ENCODE results near the gene NECTIN3.

Gene NECTIN3

DNA sequence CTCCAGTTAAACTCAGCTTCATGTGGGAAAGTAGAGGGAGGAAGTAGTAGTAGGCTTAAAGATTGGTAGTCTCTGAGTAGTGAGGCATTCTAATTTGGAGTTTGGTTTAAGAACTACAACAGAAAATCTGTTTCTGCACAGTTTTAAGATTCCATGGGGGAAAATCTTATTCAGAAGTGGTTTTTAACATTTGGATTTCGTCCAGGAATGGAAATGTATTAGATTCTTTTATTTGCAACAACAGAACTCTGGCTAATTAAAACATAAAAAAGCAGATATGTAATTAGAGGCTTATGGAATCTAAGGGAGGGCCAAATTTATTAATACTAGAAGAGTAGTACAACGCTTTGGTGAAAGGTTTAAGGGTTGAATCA lies 36.0 kb downstream of the NECTIN3 start:
- no peak for DNase-seq (ENCODE audit: insufficient read length, low spot score)
- no peak for FAIRE-seq
- no peak for TF ChIP-seq SPI1 (IDR thresholded peaks at IDR 0.05; ENCODE audit: low read depth, low read length)
- no peak for TF ChIP-seq PAX5 (IDR thresholded peaks at IDR 0.05; ENCODE audit: insufficient read depth, low read length, severe bottlenecking)
- TF ChIP-seq POLR2AphosphoS5 (IDR thresholded peaks at IDR 0.05; ENCODE audit: low read depth, low read length): no peak
- no peak for TF ChIP-seq POLR2A (IDR thresholded peaks at IDR 0.05; ENCODE audit: low read depth, low read length)
- no peak for TF ChIP-seq POU2F2 (IDR thresholded peaks at IDR 0.05; ENCODE audit: low read depth, low read length)
- no peak for TF ChIP-seq TAF1 (IDR thresholded peaks at IDR 0.05; ENCODE audit: low read depth, low read length)

DNA sequence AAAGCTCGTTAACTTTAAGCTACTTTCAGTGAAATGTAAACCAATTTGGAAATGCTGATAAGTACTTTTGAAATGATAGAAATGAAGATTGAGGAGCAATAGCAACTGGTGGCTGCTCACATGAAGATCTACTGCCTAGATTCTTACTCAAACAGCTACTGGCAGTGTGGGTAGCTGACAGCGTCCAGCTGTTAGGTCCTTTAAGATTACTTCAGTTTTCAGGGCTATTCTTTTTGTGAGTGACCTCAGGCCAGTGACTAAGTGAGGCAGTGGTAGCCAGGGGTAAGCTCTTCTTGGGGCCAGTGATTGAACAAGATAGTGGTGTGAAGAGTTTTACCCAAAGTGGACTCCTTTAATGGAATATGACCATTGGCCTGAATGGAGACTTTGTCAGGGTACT lies 41.3 kb downstream of the NECTIN3 start:
- no peak for TF ChIP-seq POU2F2 (IDR thresholded peaks at IDR 0.05; ENCODE audit: low read depth, low read length)
- TF ChIP-seq SPI1 (IDR thresholded peaks at IDR 0.05; ENCODE audit: low read depth, low read length): no peak
- no peak for TF ChIP-seq POLR2A (IDR thresholded peaks at IDR 0.05; ENCODE audit: low read depth, low read length)
- TF ChIP-seq TAF1 (IDR thresholded peaks at IDR 0.05; ENCODE audit: low read depth, low read length): no peak
- no peak for TF ChIP-seq PAX5 (IDR thresholded peaks at IDR 0.05; ENCODE audit: insufficient read depth, low read length, severe bottlenecking)
- TF ChIP-seq POLR2AphosphoS5 (IDR thresholded peaks at IDR 0.05; ENCODE audit: low read depth, low read length): no peak
- DNase-seq (ENCODE audit: insufficient read length, low spot score): no peak
- FAIRE-seq: no peak

DNA sequence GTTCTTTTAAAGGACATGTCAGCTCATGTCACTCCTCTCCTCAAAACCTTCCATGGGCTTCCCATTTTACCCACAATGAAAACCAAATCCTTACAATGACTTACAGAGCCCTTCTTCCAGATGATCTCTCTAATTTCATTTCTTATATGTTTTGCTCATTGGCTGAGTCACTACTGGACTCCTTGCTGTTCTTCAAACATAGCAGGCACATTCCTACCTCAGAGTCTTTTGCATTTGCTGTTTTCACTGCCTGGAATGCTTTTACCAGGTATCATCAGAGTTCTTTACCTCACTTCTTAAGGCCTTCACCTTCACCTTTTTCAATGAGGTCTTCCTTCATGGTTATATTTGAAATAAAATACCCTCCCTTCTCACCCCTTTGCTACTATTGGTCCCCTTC lies 57.3 kb downstream of the NECTIN3 start:
- FAIRE-seq: no peak
- no peak for DNase-seq (ENCODE audit: insufficient read length, low spot score)
- TF ChIP-seq POU2F2 (IDR thresholded peaks at IDR 0.05; ENCODE audit: low read depth, low read length) (no peak), POLR2A (IDR thresholded peaks at IDR 0.05; ENCODE audit: low read depth, low read length) (no peak), TAF1 (IDR thresholded peaks at IDR 0.05; ENCODE audit: low read depth, low read length) (no peak), SPI1 (IDR thresholded peaks at IDR 0.05; ENCODE audit: low read depth, low read length) (no peak), PAX5 (IDR thresholded peaks at IDR 0.05; ENCODE audit: insufficient read depth, low read length, severe bottlenecking) (no peak), POLR2AphosphoS5 (IDR thresholded peaks at IDR 0.05; ENCODE audit: low read depth, low read length) (no peak)

DNA sequence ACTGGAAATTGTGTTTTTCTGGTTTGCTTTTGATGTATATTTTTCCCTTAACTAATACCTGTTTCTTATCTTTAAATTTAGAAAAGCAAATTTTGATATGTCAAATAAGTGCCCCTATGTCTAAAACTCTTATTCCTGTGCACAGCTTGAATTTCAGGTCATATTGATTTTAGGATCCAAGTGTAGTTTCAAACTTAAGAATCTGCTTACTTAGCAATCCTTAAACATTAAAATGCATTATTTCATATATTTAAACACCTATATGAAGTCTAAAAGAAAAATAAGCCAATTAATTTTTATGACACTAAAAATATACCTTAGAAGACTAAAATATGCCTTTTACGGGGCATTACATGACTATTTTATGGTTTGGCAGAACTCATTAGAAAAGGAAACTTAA lies 59.2 kb downstream of the NECTIN3 start:
- FAIRE-seq (no peak), DNase-seq (ENCODE audit: insufficient read length, low spot score) (no peak)

DNA sequence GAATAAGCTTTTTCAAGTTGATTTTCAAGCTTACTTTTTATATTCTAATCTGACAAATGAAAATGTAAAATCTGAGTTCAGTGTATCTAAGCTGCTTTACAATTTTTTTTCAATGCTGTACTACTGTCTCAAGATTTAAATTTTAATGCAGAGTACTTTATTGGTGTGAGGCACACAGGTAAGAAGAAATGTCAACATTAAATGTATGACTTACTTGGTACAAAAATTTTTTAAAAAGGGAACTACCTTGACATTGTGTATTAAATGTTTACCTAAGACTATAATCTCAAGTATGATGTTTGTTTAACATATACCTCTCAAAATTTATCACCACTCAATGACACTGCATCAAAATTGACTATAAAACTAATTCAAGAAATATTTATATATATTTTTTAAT lies 62.7 kb downstream of the NECTIN3 start:
- FAIRE-seq (no peak), DNase-seq (ENCODE audit: insufficient read length, low spot score) (no peak)
- TF ChIP-seq POLR2A (IDR thresholded peaks at IDR 0.05; ENCODE audit: low read depth, low read length) (no peak), POU2F2 (IDR thresholded peaks at IDR 0.05; ENCODE audit: low read depth, low read length) (no peak), TAF1 (IDR thresholded peaks at IDR 0.05; ENCODE audit: low read depth, low read length) (no peak), PAX5 (IDR thresholded peaks at IDR 0.05; ENCODE audit: insufficient read depth, low read length, severe bottlenecking) (no peak), SPI1 (IDR thresholded peaks at IDR 0.05; ENCODE audit: low read depth, low read length) (no peak), POLR2AphosphoS5 (IDR thresholded peaks at IDR 0.05; ENCODE audit: low read depth, low read length) (no peak)

More for the DNA sequence above, 59.2 kb downstream of the NECTIN3 start:
- TF ChIP-seq POLR2A (IDR thresholded peaks at IDR 0.05; ENCODE audit: low read depth, low read length) (no peak), POU2F2 (IDR thresholded peaks at IDR 0.05; ENCODE audit: low read depth, low read length) (no peak), PAX5 (IDR thresholded peaks at IDR 0.05; ENCODE audit: insufficient read depth, low read length, severe bottlenecking) (no peak), TAF1 (IDR thresholded peaks at IDR 0.05; ENCODE audit: low read depth, low read length) (no peak), POLR2AphosphoS5 (IDR thresholded peaks at IDR 0.05; ENCODE audit: low read depth, low read length) (no peak), SPI1 (IDR thresholded peaks at IDR 0.05; ENCODE audit: low read depth, low read length) (no peak)

DNA sequence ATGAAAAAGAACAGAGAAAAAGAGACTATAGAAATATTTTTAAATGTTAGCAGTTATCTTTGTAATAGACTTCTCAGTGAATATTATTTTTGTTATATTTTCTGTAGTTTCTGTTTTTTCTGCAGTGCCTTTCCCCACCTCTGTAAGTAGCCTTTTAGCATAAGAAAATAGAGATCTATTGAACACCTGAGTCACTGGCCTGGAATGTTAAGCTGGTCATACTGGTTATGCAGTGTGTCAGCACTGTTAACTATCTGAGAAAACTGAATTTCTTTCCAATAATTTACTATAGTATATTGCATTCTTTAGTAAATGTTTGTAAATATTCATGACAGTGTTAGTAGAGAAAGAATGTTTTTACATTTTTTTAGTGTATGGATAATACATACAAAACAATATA lies 79.8 kb downstream of the NECTIN3 start:
- no peak for TF ChIP-seq POU2F2 (IDR thresholded peaks at IDR 0.05; ENCODE audit: low read depth, low read length)
- no peak for TF ChIP-seq POLR2AphosphoS5 (IDR thresholded peaks at IDR 0.05; ENCODE audit: low read depth, low read length)
- TF ChIP-seq SPI1 (IDR thresholded peaks at IDR 0.05; ENCODE audit: low read depth, low read length): no peak
- TF ChIP-seq PAX5 (IDR thresholded peaks at IDR 0.05; ENCODE audit: insufficient read depth, low read length, severe bottlenecking): no peak
- no peak for TF ChIP-seq TAF1 (IDR thresholded peaks at IDR 0.05; ENCODE audit: low read depth, low read length)
- no peak for TF ChIP-seq POLR2A (IDR thresholded peaks at IDR 0.05; ENCODE audit: low read depth, low read length)
- DNase-seq (ENCODE audit: insufficient read length, low spot score): no peak
- no peak for FAIRE-seq

DNA sequence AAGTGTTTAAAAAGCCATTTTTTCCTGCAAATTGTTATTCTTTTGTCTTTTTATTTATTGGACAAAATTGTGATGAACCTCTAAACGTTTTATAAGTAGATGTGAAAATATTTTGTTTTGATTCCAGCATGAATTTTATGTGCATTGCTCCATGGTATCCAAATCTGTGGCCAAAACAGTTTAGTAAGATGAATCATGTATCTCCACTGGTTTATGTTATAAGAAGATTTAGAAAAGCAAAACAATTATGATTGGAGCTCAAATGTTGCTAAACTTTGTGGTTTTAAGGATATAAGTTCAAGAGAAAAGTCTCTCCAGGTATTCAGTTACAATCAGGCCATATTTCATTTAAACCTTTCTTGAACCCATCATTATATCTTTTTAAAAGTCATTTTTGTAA lies 80.9 kb downstream of the NECTIN3 start:
- FAIRE-seq: no peak

DNA sequence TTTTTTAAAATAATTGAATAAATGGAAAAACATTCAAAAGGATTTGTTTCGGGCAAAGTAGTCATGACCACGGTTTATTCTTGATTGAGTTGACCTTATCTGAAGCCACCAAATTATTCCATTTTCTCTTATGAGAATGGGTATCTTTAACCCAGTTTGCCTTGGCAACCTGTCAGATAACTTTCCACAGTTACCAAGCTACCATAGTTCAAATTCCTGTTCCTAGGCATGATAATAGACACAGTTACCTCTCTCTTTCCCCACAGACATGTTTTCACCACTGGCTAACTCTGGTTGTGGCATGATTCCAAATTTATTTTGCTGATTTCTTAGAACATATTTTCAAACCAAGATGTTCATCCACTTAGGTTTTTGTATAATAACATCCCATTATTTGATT lies 84.9 kb downstream of the NECTIN3 start:
- TF ChIP-seq POU2F2 (IDR thresholded peaks at IDR 0.05; ENCODE audit: low read depth, low read length): no peak
- FAIRE-seq (no peak), DNase-seq (ENCODE audit: insufficient read length, low spot score) (no peak)

More for the DNA sequence above, 80.9 kb downstream of the NECTIN3 start:
- DNase-seq (ENCODE audit: insufficient read length, low spot score): no peak
- TF ChIP-seq PAX5 (IDR thresholded peaks at IDR 0.05; ENCODE audit: insufficient read depth, low read length, severe bottlenecking) (no peak), POU2F2 (IDR thresholded peaks at IDR 0.05; ENCODE audit: low read depth, low read length) (no peak), POLR2A (IDR thresholded peaks at IDR 0.05; ENCODE audit: low read depth, low read length) (no peak), POLR2AphosphoS5 (IDR thresholded peaks at IDR 0.05; ENCODE audit: low read depth, low read length) (no peak), TAF1 (IDR thresholded peaks at IDR 0.05; ENCODE audit: low read depth, low read length) (no peak), SPI1 (IDR thresholded peaks at IDR 0.05; ENCODE audit: low read depth, low read length) (no peak)

DNA sequence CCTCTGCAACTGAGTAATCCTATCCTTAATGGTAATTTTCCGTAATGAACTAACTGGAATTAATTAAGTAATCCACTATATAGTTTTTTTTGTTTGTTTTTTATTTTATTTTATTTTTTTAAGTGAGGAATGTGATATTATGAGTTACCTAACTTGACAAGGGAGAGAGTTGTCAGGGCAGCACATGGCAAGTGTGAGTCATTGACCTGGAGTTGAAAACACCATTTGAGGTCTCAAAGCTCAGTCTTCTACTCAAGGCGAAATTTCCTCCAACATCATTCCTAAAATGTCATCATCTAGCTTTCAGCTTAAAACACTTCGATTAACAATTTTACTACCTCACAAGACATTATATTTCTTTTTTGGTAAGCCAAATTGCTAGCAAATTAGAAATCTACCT lies 87.8 kb downstream of the NECTIN3 start:
- no peak for FAIRE-seq

DNA sequence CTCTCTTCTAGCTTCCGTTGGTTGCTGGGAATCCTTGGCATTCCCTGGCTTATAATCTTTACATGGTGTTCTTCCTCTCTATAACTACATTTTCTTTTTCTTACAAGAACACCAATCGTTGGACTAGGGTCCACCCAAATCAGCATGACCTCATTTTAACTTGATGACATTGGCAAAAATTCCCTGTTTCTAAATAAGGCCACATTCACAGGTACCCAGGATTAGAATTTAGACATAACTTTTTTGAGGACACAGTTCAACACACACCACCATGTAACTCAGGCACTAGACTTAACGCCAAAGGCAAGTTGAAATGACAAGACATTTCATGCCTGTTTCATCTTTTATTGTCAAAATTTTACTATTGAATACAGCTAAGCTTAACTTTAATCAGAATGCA lies 93.0 kb downstream of the NECTIN3 start:
- DNase-seq (ENCODE audit: insufficient read length, low spot score): no peak
- no peak for FAIRE-seq
- TF ChIP-seq POU2F2 (IDR thresholded peaks at IDR 0.05; ENCODE audit: low read depth, low read length) (no peak), TAF1 (IDR thresholded peaks at IDR 0.05; ENCODE audit: low read depth, low read length) (no peak), PAX5 (IDR thresholded peaks at IDR 0.05; ENCODE audit: insufficient read depth, low read length, severe bottlenecking) (no peak), SPI1 (IDR thresholded peaks at IDR 0.05; ENCODE audit: low read depth, low read length) (no peak), POLR2AphosphoS5 (IDR thresholded peaks at IDR 0.05; ENCODE audit: low read depth, low read length) (no peak), POLR2A (IDR thresholded peaks at IDR 0.05; ENCODE audit: low read depth, low read length) (no peak)

More for the DNA sequence above, 87.8 kb downstream of the NECTIN3 start:
- no peak for TF ChIP-seq POLR2A (IDR thresholded peaks at IDR 0.05; ENCODE audit: low read depth, low read length)
- no peak for TF ChIP-seq PAX5 (IDR thresholded peaks at IDR 0.05; ENCODE audit: insufficient read depth, low read length, severe bottlenecking)
- no peak for TF ChIP-seq POLR2AphosphoS5 (IDR thresholded peaks at IDR 0.05; ENCODE audit: low read depth, low read length)
- TF ChIP-seq POU2F2 (IDR thresholded peaks at IDR 0.05; ENCODE audit: low read depth, low read length): no peak
- no peak for TF ChIP-seq TAF1 (IDR thresholded peaks at IDR 0.05; ENCODE audit: low read depth, low read length)
- TF ChIP-seq SPI1 (IDR thresholded peaks at IDR 0.05; ENCODE audit: low read depth, low read length): no peak
- no peak for DNase-seq (ENCODE audit: insufficient read length, low spot score)

Measured in GM12891 (cell line).